GM18505 (cell line): Measurements from ENCODE around the gene TBC1D3D.
"Not testable (repeated sequence)": the region's sequence is repeated elsewhere in the genome, so short reads cannot be mapped to it uniquely, and the experiment has no call there.

Source experiments
- ATAC-seq: cut with Tn5 transposase; IDR thresholded peaks from one replicate; pipeline ENCODE4 v1.9.1; 2021; ENCODE audit not compliant: unreplicated experiment

The TBC1D3D gene

DNA sequence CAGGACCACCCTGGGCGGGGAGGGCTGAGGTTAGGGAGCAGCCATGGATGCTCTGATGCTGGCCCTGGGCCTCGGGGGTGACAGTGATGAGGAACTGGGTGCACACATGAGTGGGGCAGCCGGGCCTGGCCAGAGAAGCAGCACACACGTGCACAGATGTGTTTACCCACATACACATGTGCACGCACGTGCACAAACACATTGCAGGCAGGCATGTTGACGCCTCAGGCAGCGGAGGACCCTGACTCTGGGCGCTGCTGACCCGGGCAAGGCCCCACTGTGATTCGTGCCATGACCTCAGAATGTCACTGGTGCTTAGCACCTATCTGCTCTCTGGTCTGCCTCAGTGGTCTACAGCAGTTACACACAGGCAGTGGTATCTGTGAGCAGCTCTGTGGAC is at the start of gene TBC1D3D:
TBC1D3D (plus strand) TSS at position 301 of the 400 bp plus-strand sequence. CDS start 1,585 bp downstream, outside the sequence.
- not testable (repeated sequence) for ATAC-seq

DNA sequence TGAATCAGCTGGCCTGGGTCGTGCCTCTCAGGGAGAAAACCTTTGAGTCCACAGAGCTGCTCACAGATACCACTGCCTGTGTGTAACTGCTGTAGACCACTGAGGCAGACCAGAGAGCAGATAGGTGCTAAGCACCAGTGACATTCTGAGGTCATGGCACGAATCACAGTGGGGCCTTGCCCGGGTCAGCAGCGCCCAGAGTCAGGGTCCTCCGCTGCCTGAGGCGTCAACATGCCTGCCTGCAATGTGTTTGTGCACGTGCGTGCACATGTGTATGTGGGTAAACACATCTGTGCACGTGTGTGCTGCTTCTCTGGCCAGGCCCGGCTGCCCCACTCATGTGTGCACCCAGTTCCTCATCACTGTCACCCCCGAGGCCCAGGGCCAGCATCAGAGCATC is 14.8 kb upstream of the TBC1D3D start, which contains the start of gene TBC1D3L:
TBC1D3L (minus strand) TSS at position 101 of the 400 bp plus-strand sequence. CDS start 1,540 bp downstream, outside the sequence.
- not testable (repeated sequence) for ATAC-seq
